Measurements from ENCODE around the gene TUBA3D.
"Not testable (repeated sequence)": the region's sequence is repeated elsewhere in the genome, so short reads cannot be mapped to it uniquely, and the experiment has no call there.

The TUBA3D gene

GRCh38 chr2:131531547-131532185, 55.7 kb downstream of the TUBA3D start:
- not testable (repeated sequence) for DNase-seq (ENCODE audit: low read depth in 4 of 4, low spot score in 1 of 4)

Measured in stimulated activated CD4-positive, alpha-beta T cell treated with anti-CD3 and anti-CD28 coated beads, Interleukin-1b, Interleukin-23, amount 100 ng/mL, for 24 hours (primary cell).